T-helper 2 cell treated with Interferon-gamma antibody and Interleukin-4, amounts not matched to agents 5 μg/mL and 100 μg/mL, for 36 hours (primary cell): ENCODE results near the gene POLR2J3.
A peak's percentile ranks its signal among the peaks of the same experiment; 100 is the strongest.
"Not testable (repeated sequence)": the region's sequence is repeated elsewhere in the genome, so short reads cannot be mapped to it uniquely, and the experiment has no call there.

Source experiments
- DNase-seq: peaks from one replicate; pipeline ENCODE4 v3.0.0; 2021; ENCODE audit warnings: low spot score
- H3K27ac Mint-ChIP-seq: one replicate; pipeline ENCODE4 v1.8.0; 2021; ENCODE audit warnings: mild to moderate bottlenecking, mixed read lengths
- H3K27me3 Mint-ChIP-seq: one replicate; pipeline ENCODE4 v1.8.0; 2021; ENCODE audit warnings: low read depth, mixed read lengths
- H3K36me3 Mint-ChIP-seq: one replicate; pipeline ENCODE4 v1.8.0; 2021; ENCODE audit warnings: low read depth, mixed read lengths
- H3K4me1 Mint-ChIP-seq: one replicate; pipeline ENCODE4 v1.8.0; 2021; ENCODE audit warnings: low read depth, mixed read lengths
- H3K4me3 Mint-ChIP-seq: one replicate; pipeline ENCODE4 v1.8.0; 2022; ENCODE audit warnings: mild to moderate bottlenecking, moderate library complexity, mixed read lengths
- H3K9me3 Mint-ChIP-seq: one replicate; pipeline ENCODE4 v1.8.0; 2021; ENCODE audit warnings: mixed read lengths

POLR2J3 gene

GRCh38 chr7:102517550-102518147 lies 54.7 kb downstream of the POLR2J3 start, which contains the start of gene RASA4B:
RASA4B (minus strand) TSS chr7:102517777; CDS start chr7:102517710, 67 bp downstream.
- not testable (repeated sequence) for H3K36me3 Mint-ChIP-seq, H3K4me1 Mint-ChIP-seq, DNase-seq, H3K9me3 Mint-ChIP-seq, H3K27ac Mint-ChIP-seq, H3K27me3 Mint-ChIP-seq
- peak within 1 kb of the TSS; percentile 51 for H3K4me3 Mint-ChIP-seq
